GM18867 (cell line): ENCODE results near the gene ACTR10.
"Not testable (repeated sequence)": the region's sequence is repeated elsewhere in the genome, so short reads cannot be mapped to it uniquely, and the experiment has no call there.

Experiments used
- ATAC-seq: cut with Tn5 transposase; IDR thresholded peaks from one replicate; pipeline ENCODE4 v1.9.1; 2021; ENCODE audit warnings: mild to moderate bottlenecking, moderate library complexity; ENCODE audit not compliant: unreplicated experiment

ACTR10 gene

DNA sequence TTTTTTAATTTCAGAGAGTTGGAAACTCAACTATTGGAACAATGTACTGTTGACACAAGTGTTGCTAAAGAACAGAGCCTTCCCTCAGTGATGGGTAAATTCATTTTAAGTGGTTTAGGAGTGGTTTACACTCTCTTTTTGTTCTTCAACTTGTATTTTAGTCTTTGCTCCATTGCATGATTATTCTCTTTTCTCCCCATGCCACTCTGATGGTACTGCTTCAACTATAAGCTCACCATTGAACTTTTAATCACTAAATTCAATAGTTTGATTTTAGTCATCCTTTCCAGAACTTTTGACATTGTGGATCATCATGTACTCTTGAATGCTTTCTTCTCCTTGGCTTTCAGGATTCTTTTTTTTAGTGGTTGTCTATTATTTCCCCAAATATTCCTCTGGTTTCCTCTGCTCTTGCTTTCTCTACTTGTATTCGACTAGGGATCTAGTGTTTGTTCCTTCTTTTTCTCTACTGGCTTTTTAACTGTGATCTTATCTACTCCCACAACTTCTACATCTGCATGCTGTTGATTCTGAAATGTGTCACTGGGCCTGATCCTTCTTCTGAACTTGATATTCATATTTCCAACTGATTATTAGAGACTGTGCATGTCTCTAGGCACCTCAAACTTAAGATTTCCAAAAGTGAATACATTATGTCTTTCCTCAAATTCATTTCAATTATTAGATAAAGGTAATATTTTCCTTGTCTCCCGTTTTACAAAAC lies 15.4 kb downstream of the ACTR10 start:
- ATAC-seq: no peak

DNA sequence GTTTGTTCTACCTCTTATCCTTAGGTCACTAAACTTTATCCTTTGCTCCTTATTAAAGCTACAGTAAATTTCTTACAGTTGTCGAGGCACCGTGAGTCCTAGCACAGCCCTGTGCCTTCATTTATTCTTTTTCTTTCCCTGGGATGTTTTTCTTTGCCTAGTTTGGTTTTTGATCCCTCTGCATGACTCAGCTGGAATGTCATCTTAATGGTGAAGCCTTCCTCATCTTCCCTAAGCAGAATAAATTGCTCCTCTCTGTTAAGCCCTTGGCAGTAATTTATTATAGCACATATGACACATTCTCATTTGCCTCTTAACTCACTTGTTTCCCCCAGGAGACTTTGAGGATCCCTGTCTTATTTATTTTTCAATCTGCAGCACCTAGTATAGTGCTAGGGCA lies 16.6 kb downstream of the ACTR10 start:
- ATAC-seq: no peak

DNA sequence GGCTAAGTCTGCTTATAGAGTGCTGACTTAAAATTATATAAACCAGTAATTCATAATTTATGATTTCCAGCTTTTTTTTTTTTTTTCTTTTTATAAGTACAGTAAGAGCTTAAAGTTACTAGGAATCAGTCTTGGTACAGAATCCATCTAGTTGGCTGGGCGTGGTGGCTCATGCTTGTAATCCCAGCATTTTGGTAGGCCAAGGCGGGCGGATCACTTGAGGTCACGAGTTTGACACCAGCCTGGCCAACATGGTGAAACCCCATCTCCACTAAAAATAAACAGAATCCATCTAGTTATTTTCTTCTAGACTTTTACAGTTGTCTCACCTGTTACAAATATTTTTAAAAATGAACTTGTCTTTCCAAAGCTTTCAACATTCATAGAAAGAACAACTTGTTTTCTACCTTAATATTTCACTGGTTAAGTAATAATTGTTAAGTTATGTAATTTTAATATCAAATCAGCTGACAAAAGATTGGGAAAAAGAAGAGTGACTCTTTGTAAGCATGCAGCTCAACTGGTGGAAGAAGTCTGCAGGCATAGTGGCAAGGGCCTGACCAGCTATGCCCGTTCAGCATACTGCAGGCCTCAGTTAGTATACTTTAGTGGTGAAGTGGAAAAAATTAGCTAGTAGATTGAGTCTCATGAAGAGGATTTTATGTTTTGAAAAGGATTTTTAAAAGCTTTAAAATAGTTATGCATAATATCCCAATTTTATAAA lies 27.3 kb downstream of the ACTR10 start:
- no peak for ATAC-seq

DNA sequence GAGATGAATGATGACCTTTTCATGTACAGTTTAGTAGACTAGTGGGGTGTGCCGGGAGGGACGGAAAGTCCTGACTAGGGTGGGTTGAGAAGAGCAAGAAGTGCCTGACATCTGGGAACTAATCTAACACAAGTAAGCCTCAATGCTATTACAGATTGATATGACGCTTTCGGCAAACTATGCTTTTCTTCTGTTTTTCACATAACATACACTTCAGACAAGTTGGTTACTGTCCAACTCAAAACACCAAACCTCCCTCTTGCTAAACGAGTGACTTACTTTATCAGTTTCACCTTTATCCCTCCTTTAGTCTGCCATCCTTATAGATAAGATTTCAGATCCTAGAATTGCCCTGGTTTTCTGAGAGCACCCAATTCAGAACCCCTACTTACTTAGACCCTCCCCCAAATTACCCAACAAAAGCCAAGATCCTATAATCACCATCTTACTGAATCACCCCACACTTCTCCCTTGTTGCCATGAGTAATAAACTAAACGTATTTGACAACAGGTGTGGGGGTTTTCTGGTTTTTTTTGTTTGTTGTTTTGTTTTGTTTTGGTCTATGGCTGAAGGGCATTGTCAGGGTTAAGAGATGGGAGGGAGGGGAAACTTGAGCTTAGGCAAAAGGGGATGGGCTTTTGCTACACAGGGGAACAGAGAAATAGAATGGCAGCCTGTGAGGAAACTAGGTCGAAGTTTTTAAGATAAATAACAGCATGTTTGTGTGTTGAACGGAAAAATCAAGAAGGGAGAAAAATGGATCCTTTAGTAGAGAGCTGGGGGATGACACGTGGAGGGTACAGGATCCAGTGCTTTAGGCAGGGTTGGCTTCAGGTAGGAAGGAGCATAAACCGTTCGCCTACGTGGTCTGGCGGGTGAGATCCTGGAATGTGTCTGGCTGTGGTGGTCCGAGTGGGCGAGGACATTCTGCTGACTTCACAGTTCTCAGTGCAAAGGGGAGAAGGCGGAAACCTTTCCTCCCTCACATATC lies 38.6 kb downstream of the ACTR10 start:
- ATAC-seq: no peak

DNA sequence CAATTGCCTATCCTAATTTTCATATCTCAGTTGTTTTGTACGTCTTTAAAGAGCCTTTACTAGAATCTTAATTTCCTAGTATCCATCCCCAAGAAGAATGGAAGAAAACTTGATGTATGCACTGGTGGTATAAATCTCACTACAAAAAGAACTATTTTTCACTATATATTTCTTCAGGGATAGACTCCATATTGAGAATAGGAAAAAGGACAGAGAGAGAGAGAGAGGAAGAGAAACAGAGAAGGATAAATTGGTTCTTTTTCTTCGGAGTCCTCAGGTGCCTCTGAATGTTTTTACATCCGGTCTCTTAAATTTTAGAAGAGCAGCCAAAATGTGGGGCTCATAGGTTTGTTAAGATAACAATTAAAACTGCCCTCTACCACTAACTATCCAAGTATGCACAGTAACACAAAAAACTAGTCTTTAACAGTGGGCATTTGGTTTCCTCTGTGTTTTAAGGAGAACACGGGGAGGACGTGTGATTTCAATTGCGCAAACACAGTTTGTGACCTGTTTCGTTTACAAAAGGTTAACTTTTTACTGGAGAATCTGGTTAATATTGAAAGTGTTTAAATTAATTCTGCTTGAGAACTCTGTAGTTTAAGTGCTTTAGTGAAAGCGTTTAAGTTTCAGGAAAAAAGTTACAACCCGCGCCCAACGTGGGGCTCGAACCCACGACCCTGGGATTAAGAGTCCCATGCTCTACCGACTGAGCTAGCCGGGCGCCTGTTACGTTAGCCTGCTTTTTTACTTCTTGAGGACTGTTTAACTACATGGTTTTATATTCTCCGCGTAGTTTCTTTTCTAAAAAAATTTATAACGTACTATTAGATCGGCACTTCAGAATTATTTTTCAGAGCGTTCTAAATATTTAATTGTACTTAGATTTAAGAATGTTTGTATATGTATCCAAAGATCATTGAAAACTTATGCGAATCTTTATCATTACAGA lies 39.6 kb downstream of the ACTR10 start:
- no peak for ATAC-seq

DNA sequence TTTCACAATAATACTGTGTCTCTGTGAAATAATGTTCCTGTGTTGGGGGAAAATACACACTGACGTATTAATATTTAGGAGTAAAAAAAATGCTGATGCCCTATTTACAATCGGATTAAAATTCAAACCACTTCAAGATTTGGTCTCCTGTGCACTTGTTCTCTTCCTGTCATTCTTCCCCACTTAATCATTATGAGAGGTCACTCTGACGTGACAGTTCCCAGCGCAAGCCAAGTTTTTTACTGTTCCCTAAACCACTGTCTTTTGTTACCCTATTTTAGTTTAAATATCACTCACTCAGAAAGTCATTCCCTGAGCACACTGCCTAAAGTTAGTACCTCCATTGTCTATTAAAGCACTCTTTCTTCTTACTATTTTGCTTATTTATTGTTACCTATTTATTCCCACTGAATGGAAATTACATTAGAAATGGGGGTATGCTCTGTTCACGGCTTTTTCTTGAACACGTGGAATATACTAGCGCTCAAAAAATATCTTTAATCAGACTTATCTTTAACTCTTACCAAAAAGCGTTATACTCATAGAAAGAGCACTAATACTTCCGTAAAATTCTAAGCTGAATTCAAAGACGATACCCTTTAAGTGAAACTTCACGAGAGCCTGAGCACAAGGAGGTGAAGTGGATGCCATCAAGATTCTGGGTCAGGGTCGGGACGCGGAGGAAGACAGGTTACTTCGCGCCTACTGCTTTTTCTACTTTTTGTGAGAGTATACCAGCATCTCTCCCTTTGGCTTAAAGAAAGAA lies 44.0 kb downstream of the ACTR10 start:
- peak; percentile 33 for ATAC-seq

DNA sequence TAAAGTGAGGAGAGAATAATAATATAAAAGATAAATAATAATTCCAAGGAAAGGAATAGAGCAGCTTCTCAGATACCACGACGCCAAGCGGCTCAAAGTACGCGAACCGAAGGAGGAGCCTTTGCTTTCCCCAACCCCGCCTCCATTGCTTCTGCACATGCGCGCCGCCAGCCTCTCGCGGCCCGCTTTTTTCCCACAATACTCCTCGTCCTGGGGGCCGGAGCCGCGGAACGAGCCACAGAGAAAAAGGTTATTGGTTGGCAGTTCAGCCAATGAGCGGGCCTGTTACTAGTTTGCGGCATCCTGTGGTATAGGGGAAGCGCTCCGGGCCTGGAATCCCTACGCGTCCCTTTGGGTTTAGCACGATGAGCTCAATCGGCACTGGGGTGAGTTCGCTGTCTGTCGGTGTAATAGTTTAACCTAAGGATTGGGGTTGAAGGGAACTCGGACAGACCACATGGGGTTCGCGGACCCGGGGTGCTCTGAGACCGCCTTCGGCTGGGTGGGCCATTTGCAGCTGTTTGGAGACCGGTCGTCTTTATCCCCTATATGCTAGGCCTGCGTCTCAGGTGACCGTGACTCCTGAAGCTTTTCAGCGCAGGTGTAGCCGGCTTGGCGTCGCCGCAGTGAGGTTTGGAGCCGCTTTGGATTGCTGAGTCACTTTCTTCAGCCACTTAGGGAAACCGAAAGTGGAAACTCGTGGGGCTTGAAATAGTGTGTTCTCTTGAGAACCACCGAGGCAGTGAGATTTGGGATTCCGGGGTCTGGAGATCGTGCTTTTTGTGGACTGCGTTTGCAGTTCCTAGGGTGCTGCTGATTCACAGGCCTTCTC lies 44.8 kb downstream of the ACTR10 start, which contains the start of gene PSMA3:
TSS of gene PSMA3 (plus strand) at position 288 of the 832 bp plus-strand sequence. CDS start at position 366, 78 bp downstream.
- peak; percentile 94 for ATAC-seq

DNA sequence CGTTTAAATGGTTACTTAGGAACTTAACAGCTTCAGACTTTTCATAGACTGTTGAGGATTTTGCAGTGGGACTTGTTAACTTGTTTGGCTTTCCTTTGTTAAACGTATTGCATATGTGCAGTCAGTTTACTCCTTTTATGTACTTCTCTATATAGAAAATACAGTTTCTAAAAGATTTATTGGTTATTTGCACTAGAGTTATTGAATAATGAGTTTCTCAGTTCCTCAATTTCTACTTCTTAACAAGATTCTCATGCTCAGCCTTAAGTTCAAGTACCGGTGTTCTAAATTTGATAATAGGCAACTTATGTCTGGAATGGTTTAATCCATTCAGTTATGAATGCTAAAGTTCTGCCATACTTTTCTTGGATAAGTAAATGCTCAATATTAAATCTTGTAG lies 45.6 kb downstream of the ACTR10 start:
- ATAC-seq: no peak

DNA sequence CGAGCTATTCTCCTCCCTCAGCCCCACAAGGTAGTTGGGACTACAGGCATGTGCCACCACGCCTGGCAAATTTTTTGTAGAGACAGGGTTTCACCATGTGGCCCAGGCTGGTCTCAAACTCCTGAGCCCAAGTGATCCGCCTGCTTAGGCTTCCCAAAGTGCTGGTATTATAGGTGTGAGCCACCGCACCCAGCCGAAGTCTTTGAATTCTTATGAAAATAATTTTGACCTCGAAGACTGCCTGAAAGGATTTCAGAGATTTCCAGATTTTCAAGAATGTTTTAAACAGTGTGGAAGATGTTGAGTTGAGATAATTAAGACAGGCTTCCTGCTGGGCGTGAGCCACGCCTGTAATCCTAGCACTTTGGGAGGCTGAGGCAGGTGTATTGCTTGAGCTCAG lies 49.7 kb downstream of the ACTR10 start:
- no peak for ATAC-seq

DNA sequence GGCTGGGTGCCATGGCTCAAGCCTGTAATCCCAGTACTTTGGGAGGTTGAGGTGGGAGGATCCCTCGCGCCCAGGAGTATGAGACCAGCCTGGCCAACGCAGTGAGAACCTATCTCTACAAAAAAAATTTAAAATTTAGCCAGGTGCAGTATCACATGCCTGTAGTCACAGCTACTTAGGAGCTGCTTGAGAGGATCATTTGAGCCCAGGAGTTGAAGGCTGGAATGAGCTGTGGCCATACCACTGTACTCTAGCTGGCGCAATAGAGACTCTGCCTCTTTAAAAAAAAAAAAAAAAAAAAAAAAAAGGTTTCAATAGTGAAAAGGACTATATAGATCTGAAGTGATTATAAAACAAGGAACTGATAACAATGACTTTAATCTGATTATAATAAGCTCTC lies 58.2 kb downstream of the ACTR10 start:
- no peak for ATAC-seq

DNA sequence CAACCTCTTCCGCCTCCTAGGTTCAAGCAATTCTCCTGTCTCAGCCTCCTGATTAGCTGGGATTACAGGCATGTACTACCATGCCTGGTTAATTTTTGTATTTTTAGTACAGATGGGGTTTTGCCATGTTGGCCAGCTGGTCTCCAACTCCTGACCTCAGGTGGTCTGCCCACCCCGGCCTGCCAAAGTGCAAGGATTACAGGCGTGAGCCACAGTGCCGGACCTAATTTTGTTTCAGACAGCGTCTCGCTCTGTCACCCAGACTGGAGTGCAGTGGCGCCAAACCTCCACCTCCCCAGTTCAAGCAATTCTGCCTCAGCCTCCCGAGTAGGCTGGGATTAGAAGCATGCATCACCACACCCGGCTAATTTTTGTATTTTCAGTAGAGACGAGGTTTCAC lies 62.1 kb downstream of the ACTR10 start:
- ATAC-seq: not testable (repeated sequence)

DNA sequence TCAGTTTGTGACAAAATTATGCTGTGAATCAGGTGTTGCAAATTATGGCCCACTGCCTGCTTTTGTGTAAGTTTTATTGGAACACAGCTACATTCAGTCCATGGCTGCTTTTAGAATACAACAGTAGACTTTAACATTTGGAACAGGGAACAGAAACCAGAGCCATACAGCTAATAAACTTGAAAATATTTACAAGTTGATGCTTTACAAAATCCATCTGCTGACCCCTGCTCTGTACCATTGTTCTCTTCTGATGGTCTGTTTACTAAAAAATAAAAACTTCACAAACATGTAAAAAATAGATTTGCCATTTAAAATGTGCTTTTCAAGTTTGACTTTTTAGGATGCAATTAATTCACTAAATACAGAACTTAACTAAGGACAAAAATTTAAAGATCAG lies 65.5 kb downstream of the ACTR10 start:
- no peak for ATAC-seq

DNA sequence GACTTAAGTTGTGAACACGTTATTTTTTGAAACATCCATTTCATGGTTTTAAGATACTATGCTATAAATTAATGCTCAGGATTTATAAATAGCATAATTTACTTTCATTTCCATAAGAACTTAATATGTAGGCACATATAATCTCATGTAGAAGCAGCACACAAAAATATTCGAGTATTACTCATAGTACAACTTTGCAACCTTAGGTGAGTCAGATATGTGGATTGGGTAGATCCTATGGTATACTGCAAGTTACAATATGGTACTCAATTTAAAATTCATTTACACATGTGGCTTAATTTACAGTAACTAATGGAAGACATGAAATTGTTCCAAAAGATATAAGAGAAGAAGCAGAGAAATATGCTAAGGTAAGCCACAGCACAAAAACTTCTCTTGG lies 70.7 kb downstream of the ACTR10 start:
- no peak for ATAC-seq

DNA sequence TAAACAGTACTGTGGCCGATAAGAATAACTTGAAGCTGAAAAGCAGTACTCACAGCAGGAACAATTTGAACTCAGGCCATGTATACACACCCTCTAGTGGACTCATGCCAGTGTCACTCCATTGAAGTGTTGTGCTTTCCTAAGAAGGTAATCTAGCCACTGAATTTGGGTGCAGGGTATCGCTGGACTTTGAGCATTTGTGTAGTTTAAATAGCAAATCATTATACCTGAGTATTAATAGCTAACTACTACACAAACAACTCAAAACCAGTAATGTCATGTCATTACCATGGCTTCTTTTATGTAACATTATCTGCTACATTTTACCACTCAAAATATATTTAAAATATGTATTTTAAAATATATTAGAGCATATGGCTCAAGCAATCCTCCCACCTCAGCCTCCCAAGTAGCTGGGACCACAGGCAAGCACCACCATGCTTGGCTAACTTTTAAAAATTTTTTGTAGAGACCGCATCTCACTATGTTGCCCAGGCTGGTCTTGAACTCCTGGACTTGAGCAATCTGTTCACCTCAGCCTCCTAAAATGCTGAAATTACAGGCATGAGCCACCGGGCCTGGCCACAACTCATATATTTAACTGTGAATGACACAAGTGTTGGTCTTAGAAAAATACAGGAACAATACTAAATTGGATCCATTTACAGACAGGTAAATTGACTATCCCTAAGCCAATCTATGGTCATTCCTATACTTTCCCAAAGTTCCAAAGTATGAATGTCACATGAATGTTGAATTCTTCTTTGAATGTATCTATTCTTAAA lies 72.8 kb downstream of the ACTR10 start:
- ATAC-seq: no peak

DNA sequence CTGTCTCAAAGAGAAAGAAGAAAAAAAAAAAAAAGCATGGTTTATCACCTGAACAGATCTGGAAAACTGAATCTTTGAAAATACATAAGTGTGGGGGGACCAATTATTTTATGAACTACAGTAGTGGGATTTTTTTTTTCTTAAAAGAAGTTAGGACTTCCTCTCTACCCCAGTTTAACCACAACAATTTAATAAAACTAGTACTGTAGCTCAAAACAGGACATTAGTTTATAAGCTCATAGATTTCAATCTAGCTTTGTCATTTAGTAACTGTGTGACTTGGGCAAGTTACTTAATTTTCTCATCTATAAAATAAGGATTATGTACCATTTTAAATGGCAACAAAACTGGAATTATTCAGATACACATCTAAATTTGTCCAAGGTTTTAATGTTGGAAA lies 74.9 kb downstream of the ACTR10 start:
- no peak for ATAC-seq

DNA sequence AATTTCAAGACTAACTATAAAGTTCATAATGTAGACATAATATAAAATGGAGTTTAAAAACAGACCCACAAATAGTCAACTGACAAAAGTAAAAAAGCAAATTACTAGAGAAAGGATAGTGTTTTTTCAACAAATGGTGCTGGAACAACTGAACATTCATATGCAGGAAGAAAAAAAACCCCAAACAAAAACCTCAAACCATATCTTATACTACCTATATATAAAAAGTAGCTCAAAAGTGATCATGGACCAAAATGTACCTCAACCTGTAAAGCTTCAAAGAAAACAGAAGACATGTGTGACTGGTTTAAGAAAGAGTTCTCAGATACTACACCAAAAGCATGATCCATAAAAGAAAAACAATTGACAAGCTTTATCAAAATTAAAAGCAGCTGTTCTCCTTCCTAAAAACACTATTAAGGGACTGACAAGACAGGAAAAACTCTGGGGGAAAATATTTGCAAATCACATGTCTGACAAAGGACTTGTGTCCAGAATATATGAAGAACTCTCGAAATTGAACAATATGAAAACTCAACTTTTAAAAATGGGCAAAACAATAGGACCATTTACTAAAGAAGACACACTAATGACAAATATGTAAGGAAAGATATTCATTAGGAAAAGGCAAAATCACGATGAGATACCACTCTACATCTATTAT lies 75.7 kb downstream of the ACTR10 start:
- ATAC-seq: no peak

DNA sequence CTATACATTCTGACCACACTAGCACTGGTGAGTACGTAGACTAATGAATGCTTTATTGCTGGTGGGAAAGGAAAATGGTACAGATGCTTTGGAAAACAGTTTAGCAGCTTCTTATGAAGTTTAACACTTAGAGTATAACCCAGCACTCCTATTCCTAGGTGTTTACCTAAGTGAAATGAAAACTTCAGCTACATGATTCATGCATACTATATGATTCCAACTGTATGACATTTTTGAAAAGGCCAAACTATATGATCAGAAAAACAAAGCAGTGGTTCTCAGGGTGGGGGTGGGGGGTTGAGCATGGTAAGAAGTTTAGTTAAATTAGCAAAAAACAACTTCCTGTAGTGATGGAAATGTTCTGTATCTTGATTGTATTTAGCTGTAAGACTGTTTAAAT lies 76.3 kb downstream of the ACTR10 start:
- ATAC-seq: no peak
